Measurements from ENCODE around the gene ERICH6B. TPM values are rescaled to one million over a fixed set of nuclear protein-coding genes. Genes with fewer than 3 reads are reported as not detected.

Gene ERICH6B
- total and polyA plus RNA-seq, 2 experiments from 2014 or later, result 0.98 TPM; not detected in 1

DNA sequence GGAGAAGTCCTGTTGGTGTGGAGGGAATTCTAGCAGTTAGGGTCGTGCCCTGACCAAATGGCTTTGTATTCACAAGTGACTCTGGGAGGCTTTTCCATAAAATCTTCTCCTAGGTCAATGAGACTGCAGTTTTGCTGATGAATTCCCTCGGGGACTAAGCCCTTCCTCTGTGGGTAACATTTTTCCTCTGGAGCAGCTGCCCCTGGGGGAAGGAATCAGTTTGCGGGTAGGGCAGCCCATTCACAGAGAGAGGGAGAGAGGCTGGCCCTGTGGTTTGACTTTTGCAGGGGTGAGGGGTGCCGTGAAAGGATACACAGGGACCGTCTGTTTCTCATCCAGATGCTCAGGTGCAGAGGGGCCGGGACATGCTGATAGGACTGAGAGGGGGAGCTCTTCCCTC is 67.3 kb downstream of the ERICH6B start:
- no peak overlapping the region for H3K4me3 ChIP-seq
- no peak overlapping the region for H3K27ac ChIP-seq
- H3K9me3 ChIP-seq (ENCODE audit: low read depth), result no peaks in the 10 kb centered on the region
- no peaks in the 10 kb centered on the region for H3K36me3 ChIP-seq
- no peaks in the 10 kb centered on the region for H3K27me3 ChIP-seq
- no peaks in the 10 kb centered on the region for H3K4me1 ChIP-seq (ENCODE audit: low read depth)
- TF ChIP-seq, protein P1, sequence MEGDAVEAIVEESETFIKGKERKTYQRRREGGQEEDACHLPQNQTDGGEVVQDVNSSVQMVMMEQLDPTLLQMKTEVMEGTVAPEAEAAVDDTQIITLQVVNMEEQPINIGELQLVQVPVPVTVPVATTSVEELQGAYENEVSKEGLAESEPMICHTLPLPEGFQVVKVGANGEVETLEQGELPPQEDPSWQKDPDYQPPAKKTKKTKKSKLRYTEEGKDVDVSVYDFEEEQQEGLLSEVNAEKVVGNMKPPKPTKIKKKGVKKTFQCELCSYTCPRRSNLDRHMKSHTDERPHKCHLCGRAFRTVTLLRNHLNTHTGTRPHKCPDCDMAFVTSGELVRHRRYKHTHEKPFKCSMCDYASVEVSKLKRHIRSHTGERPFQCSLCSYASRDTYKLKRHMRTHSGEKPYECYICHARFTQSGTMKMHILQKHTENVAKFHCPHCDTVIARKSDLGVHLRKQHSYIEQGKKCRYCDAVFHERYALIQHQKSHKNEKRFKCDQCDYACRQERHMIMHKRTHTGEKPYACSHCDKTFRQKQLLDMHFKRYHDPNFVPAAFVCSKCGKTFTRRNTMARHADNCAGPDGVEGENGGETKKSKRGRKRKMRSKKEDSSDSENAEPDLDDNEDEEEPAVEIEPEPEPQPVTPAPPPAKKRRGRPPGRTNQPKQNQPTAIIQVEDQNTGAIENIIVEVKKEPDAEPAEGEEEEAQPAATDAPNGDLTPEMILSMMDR (IDR thresholded peaks at IDR 0.05; ENCODE audit: low read depth, low read length), result no peak
- no peak for DNase-seq (ENCODE audit: low read depth in 1 of 2, low spot score in 1 of 2)

DNA sequence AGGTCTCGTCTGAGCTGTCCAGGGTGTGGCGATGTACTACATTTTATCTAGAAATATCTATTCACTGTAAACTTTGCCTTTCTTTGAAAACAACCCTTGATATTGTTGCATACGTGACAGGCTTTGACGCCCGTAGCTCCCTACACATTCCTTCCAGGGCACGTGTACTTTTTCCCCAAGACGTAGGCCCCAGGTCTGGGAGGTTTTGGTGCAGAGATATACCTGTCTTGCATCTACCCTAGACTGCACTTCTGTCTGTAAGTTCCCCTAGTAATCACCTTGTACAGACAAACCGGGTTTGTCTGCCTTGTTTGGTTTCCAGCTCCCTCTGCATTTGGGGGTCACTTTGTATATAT is 69.2 kb downstream of the ERICH6B start:
- TF ChIP-seq, protein P1 (IDR thresholded peaks at IDR 0.05; ENCODE audit: low read depth, low read length), result no peak
- DNase-seq (ENCODE audit: low read depth in 1 of 2, low spot score in 1 of 2), result no peak
- Histone ChIP-seq H3K4me3 (no peak overlapping the region), H3K27ac (no peak overlapping the region), H3K36me3 (no peaks in the 10 kb centered on the region), H3K4me1 (ENCODE audit: low read depth) (no peaks in the 10 kb centered on the region), H3K9me3 (ENCODE audit: low read depth) (no peaks in the 10 kb centered on the region), H3K27me3 (no peaks in the 10 kb centered on the region)

DNA sequence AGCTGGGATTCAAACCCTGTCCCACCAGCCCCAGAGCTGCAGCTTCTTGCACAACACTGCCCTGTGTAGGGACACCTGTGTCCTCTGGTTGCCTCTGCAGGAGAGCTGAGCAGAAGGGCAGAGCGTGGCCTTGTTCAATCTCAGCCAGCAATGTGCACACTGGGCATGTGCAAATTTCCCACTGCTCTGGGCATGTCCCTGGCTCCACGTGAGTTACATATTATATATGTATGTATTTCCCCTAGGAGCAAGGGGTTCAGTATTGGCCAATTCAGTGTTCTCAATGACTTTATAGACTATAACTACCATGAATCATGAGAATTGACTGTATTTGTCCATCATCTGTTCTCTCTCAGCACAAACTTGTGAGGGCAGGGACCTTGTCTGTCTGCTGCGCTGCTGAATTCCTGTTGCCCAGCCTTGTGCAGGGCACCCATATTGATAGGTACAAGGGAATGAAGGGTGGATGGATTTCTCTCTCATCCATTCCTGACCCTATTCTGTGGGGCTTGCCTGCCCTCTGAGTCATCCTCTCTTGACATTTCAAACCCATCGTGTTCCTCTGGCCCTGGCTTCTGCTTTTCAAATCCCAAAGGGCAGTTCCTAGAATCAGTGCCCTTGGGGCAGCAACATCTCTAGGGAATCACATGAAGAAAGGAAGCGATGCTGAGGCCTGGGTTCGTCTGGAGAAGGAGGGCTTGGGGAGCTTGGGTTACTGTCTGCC is 69.7 kb downstream of the ERICH6B start:
- Histone ChIP-seq H3K4me1 (ENCODE audit: low read depth) (no peaks in the 10 kb centered on the region), H3K36me3 (no peaks in the 10 kb centered on the region), H3K4me3 (no peak overlapping the region), H3K27ac (no peak overlapping the region), H3K9me3 (ENCODE audit: low read depth) (no peaks in the 10 kb centered on the region), H3K27me3 (no peaks in the 10 kb centered on the region)
- TF ChIP-seq, protein P1 (IDR thresholded peaks at IDR 0.05; ENCODE audit: low read depth, low read length), result no peak
- no peak for DNase-seq (ENCODE audit: low read depth in 1 of 2, low spot score in 1 of 2)

DNA sequence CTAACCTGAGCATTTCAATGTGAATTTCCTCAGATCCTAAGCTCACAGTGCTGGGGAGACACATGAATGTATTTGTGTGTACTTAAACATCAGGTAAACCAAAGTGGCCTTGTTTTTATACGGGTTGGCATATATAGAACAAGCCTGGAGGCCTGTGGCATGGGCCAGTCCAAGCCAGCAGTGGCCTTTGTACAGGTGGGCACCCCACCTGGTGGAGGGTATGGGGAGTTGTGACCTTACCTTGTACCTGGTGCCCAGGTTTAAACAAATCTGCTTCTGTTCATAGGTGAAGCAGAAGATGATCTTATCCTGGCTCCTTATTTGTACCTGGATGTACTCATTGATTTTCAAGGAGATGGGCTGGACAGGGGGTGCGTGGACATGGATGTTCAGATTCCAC is 71.0 kb downstream of the ERICH6B start:
- Histone ChIP-seq H3K9me3 (ENCODE audit: low read depth) (no peaks in the 10 kb centered on the region), H3K36me3 (no peaks in the 10 kb centered on the region), H3K27ac (no peak overlapping the region), H3K4me3 (no peak overlapping the region), H3K27me3 (no peaks in the 10 kb centered on the region), H3K4me1 (ENCODE audit: low read depth) (no peaks in the 10 kb centered on the region)
- no peak for DNase-seq (ENCODE audit: low read depth in 1 of 2, low spot score in 1 of 2)
- TF ChIP-seq, protein P1 (IDR thresholded peaks at IDR 0.05; ENCODE audit: low read depth, low read length), result no peak

DNA sequence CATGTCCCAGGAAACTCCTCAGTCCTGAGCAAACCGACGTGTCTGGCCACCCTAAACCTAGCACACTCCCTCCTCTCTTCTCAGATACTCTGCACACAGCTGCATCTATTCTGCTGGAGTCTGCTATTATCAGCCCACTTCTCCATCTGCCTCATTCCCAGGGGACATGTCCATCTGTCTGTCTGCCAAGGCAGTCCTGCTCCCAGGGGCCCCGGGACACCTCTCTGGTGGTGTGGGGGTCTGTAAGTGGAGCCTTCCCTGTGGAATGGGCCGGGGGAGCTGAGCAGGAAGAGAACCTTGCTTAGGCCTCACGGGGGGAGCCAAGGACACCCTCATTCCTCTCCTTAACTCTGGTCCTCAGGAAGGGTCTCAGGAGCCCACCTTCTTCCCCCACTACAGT is 72.7 kb downstream of the ERICH6B start:
- Histone ChIP-seq H3K36me3 (no peaks in the 10 kb centered on the region), H3K4me1 (ENCODE audit: low read depth) (no peaks in the 10 kb centered on the region), H3K27me3 (no peaks in the 10 kb centered on the region), H3K9me3 (ENCODE audit: low read depth) (no peaks in the 10 kb centered on the region), H3K27ac (no peak overlapping the region), H3K4me3 (no peak overlapping the region)
- DNase-seq (ENCODE audit: low read depth in 1 of 2, low spot score in 1 of 2), result no peak
- TF ChIP-seq, protein P1 (IDR thresholded peaks at IDR 0.05; ENCODE audit: low read depth, low read length), result no peak

All from cardiac muscle cell (in vitro differentiated cells and primary cell).